Left renal pelvis (tissue), 4 donors: ENCODE results near the gene C2CD2. TPM values are rescaled to one million over a fixed set of nuclear protein-coding genes. Genes with fewer than 3 reads are reported as not detected.

Source experiments
- DNase-seq, 4 donors: peaks; one replicate each; pipeline ENCODE4 v3.0.0-alpha.2; 2013; ENCODE audit warnings: low read depth in 4 of 4, low spot score in 3 of 4
- polyA plus RNA-seq, 4 donors: library from polyadenylated mRNA; unstranded; fragments of 120-200 nt; gene quantifications; one replicate each; pipeline ENCODE4 v1.2.1, GENCODE V29; 2013; ENCODE audit not compliant: insufficient read length in 4 of 4

The C2CD2 gene
- polyA plus RNA-seq, 4 donors = 12.8 to 17.6 (median 16.4) TPM

- no peak for DNase-seq
Observed at GRCh38 chr21:41851090-41851790, 102.6 kb downstream of the C2CD2 start.

- no peak for DNase-seq
Observed at GRCh38 chr21:41850085-41850484, 103.7 kb downstream of the C2CD2 start.

GRCh38 chr21:41848958-41849580 lies 104.7 kb downstream of the C2CD2 start:
- no peak for DNase-seq

GRCh38 chr21:41848533-41848932 lies 105.3 kb downstream of the C2CD2 start:
- DNase-seq = no peak

- DNase-seq = no peak
Observed at GRCh38 chr21:41847066-41847804, 106.6 kb downstream of the C2CD2 start.

- DNase-seq = no peak
Observed at GRCh38 chr21:41846536-41846935, 107.3 kb downstream of the C2CD2 start.

- DNase-seq = no peak
Observed at GRCh38 chr21:41846033-41846317, 107.8 kb downstream of the C2CD2 start.

GRCh38 chr21:41845310-41846032 lies 108.3 kb downstream of the C2CD2 start:
- no peak for DNase-seq

- DNase-seq = no peak
Observed at GRCh38 chr21:41843584-41843983, 110.2 kb downstream of the C2CD2 start.

DNA sequence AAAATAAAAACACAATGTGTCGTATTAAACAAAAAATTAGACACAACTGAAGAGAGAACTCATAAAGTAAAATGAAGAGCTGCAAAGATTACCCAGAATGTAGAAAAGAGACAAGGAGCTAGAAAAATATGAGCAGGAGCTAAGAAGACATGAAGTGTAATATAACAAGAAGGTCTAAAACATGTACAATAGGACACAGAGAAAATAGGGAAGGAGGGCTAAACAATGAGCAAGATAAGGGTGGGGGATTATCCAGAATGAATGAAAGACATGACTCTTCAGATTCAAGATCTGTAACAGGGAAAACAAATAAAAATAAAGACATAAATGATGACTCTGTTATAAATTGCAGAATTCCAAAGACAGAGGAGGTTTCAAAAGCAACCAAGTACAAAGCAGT lies 112.9 kb downstream of the C2CD2 start:
- no peak for DNase-seq

GRCh38 chr21:41839387-41840000 lies 114.3 kb downstream of the C2CD2 start:
- no peak for DNase-seq

DNA sequence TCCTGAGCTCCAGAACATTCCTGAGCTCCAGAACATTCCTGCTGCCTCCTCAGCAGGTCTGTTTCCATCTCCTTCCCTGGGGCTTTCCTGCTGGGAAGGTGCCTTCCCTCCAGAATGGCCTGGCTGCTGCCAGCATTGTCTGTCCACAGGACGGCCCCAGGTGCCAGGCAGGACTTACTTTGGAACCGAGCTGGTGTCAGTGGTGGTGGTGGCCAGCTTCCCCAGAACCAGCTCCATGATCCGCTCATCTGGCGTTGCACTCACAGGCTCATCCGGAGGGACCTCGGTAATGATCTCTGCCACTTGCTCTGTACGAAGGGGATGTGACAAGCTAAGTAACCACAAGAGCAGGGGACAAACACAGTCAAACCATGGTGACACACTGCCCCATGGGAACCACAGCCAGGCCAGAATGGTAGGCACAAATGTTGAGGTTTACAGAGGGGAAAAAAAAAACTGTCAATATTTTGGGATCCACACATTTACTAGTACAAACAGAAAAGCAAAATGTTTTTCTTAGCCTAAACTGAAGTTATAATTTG lies 116.0 kb downstream of the C2CD2 start:
- DNase-seq = no peak

GRCh38 chr21:41836166-41837015 lies 117.4 kb downstream of the C2CD2 start:
- DNase-seq = no peak

- DNase-seq = no peak
Observed at GRCh38 chr21:41835711-41836154, 118.1 kb downstream of the C2CD2 start.

Other genes starting within 250 kb of the C2CD2 start
- 10 to 100 TPM in 3 of 4 donors, 1 to 10 TPM in 1; 1.1 to 19.3 (median 16.1) TPM for gene RIPK4, start 187.0 kb downstream of the C2CD2 start, polyA plus RNA-seq
- 1 to 10 TPM; 5.7 to 8.0 (median 6.2) TPM for gene PRDM15, start 74.7 kb downstream of the C2CD2 start, polyA plus RNA-seq
- 10 to 100 TPM in 3 of 4 donors, 1 to 10 TPM in 1; 9.7 to 12.0 (median 11.6) TPM for gene ZBTB21, start 56.3 kb upstream of the C2CD2 start, polyA plus RNA-seq
- under 1 TPM in 3 of 4 donors, not detected in 1; 0.06 to 0.09 (median 0.08) TPM for gene UMODL1, start 117.3 kb upstream of the C2CD2 start, polyA plus RNA-seq